Uterus (tissue), 4 donors: ENCODE measurements around the gene PTPRN. TPM values are rescaled to one million over a fixed set of nuclear protein-coding genes. Genes with fewer than 3 reads are reported as not detected.
"Not testable (repeated sequence)": the region's sequence is repeated elsewhere in the genome, so short reads cannot be mapped to it uniquely, and the experiment has no call there.

ENCODE experiments used
- DNase-seq, 2 donors: peaks; one replicate each; pipeline ENCODE4 v3.0.0-alpha.2; 2019 to 2020
- H3K27ac ChIP-seq, 2 donors: fragments of 200-600 bp; sonication (generic); 1 replicate in 1 of 2; 2 replicates in 1 of 2; pipeline ENCODE4 v1.5.1; 2016 to 2018
- H3K27me3 ChIP-seq, 2 donors: fragments of 200-600 bp; sonication (generic); one replicate each; pipeline ENCODE4 v1.5.1; 2018 to 2019; ENCODE audit warnings: control low read depth in 1 of 2
- H3K36me3 ChIP-seq, 2 donors: fragments of 200-600 bp; sonication (generic); one replicate each; pipeline ENCODE4 v1.5.1; 2019; ENCODE audit warnings: control low read depth in 1 of 2
- H3K4me1 ChIP-seq, 2 donors: fragments of 200-600 bp; sonication (generic); one replicate each; pipeline ENCODE4 v1.5.1; 2018 to 2019; ENCODE audit warnings: control low read depth in 1 of 2
- H3K4me3 ChIP-seq, 2 donors: fragments of 200-600 bp; sonication (generic); 1 replicate in 1 of 2; 2 replicates in 1 of 2; pipeline ENCODE4 v1.5.1; 2018 to 2019; ENCODE audit warnings: mild to moderate bottlenecking in 1 of 2
- H3K9me3 ChIP-seq, 2 donors: fragments of 200-600 bp; sonication (generic); one replicate each; pipeline ENCODE4 v1.5.1; 2019; ENCODE audit warnings: control low read depth in 1 of 2
- CTCF ChIP-seq, 4 experiments: fragments of 200-600 bp in 2 of 4; fragments of 450-650 bp in 2 of 4; sonication (generic) in 2 of 4; IDR thresholded peaks; one replicate each; pipeline ENCODE4 v1.5.1; 2016 to 2019; ENCODE audit warnings: antibody characterized with exemption in 4 of 4, mild to moderate bottlenecking in 2 of 4, moderate library complexity in 1 of 4
- POLR2A ChIP-seq, 2 donors: fragments of 450-650 bp; IDR thresholded peaks; one replicate each; pipeline ENCODE4 v1.6.1; 2016; ENCODE audit warnings: antibody characterized with exemption in 2 of 2, mild to moderate bottlenecking in 1 of 2, moderate library complexity in 1 of 2
- intact Hi-C: fragments of 100-400 bp; cut with DNase I; formaldehyde crosslinking; loops from one replicate; pipeline ENCODE4 v1.15.1; 2023; ENCODE audit warnings: low total_unique reads
- total RNA-seq, 4 donors: library from RNA; depleted of rRNA in 3 of 4; stranded (reverse); fragments of >200 nt in 3 of 4; gene quantifications; one replicate each; pipeline versions ENCODE4 v1.1.0 to v1.2.4, GENCODE V29; 2014 to 2023
- donor health status: DM: yes; HTN: yes; CAD: no.

The PTPRN gene
- total RNA-seq, 4 donors from 2014 or later = 0.21 to 0.55 TPM; not detected in 2

GRCh38 chr2:219261024-219261855, 48.0 kb downstream of the PTPRN start:
- intact Hi-C loops = no loop called here
- no peak for TF ChIP-seq POLR2A (IDR thresholded peaks at IDR 0.05)
- no peak for TF ChIP-seq CTCF (IDR thresholded peaks at IDR 0.05)

GRCh38 chr2:219258942-219259341, 50.3 kb downstream of the PTPRN start:
- H3K27me3 ChIP-seq = peaks cover 0 to 17% of the 10 kb centered on the region in 2 donors
- H3K9me3 ChIP-seq = not testable (repeated sequence)

More at GRCh38 chr2:219261024-219261855, 48.0 kb downstream of the PTPRN start:
- Histone ChIP-seq H3K27ac (no peak overlapping the region), H3K9me3 (no peaks in the 10 kb centered on the region), H3K4me1 (no peaks in the 10 kb centered on the region), H3K36me3 (no peaks in the 10 kb centered on the region), H3K4me3 (no peak overlapping the region), H3K27me3 (no peaks in the 10 kb centered on the region)
- no peak for DNase-seq

GRCh38 chr2:219254590-219255201, 54.5 kb downstream of the PTPRN start:
- DNase-seq = no peak
- no peaks in the 10 kb centered on the region for H3K9me3 ChIP-seq
- intact Hi-C loops = no loop called here
- H3K4me3 ChIP-seq = peak overlapping the region; percentile 55 to 56
- H3K4me1 ChIP-seq = no peaks in the 10 kb centered on the region
- H3K27ac ChIP-seq = peak overlapping the region in 1 of 2 donors; percentile 67
- H3K27me3 ChIP-seq = peaks cover 0 to 17% of the 10 kb centered on the region in 2 donors
- TF ChIP-seq CTCF (IDR thresholded peaks at IDR 0.05) = no peak
- TF ChIP-seq POLR2A (IDR thresholded peaks at IDR 0.05) = no peak
- no peaks in the 10 kb centered on the region for H3K36me3 ChIP-seq

More at GRCh38 chr2:219258942-219259341, 50.3 kb downstream of the PTPRN start:
- H3K4me3 ChIP-seq, H3K27ac ChIP-seq, DNase-seq, intact Hi-C loops, H3K4me1 ChIP-seq, H3K36me3 ChIP-seq: not testable (repeated sequence)

- intact Hi-C loops = no loop called here
- Histone ChIP-seq H3K4me3 (peak within 1 kb of the TSS; percentile 55 to 56), H3K36me3 (no peaks in the 10 kb centered on the region), H3K27me3 (peaks cover 0 to 17% of the 10 kb centered on the region in 2 donors), H3K9me3 (no peaks in the 10 kb centered on the region), H3K4me1 (peaks cover 0 to 7% of the 10 kb centered on the region in 2 donors), H3K27ac (peak within 1 kb of the TSS; percentile 15 to 67)
- TF ChIP-seq CTCF (IDR thresholded peaks at IDR 0.05) (peak in 3 of 4 experiments; percentile 27 to 35 (median 28)), POLR2A (IDR thresholded peaks at IDR 0.05) (peak; percentile 88 to 97)
- peak; percentile 72 to 73 for DNase-seq
Observed at GRCh38 chr2:219253753-219254589, 55.2 kb downstream of the PTPRN start, which contains the start of gene TUBA4A. TUBA4A (minus strand) TSS chr2:219253918; CDS start chr2:219253858, 60 bp downstream.
